GM20000 (cell line): ENCODE measurements around the gene INAFM2.

Experiments used
- DNase-seq: peaks from one replicate; pipeline ENCODE4 v3.0.0; 2012; ENCODE audit warnings: low spot score
- TF ChIP-seq, protein P1 (sequence below): IDR thresholded peaks from 2 replicates; pipeline ENCODE4 v1.5.1; 2012; ENCODE audit warnings: mild to moderate bottlenecking, control low read depth; ENCODE audit errors: extremely low read depth, missing control alignments

The INAFM2 gene

GRCh38 chr15:40289140-40289775 is 34.2 kb upstream of the INAFM2 start:
- TF ChIP-seq, protein P1, sequence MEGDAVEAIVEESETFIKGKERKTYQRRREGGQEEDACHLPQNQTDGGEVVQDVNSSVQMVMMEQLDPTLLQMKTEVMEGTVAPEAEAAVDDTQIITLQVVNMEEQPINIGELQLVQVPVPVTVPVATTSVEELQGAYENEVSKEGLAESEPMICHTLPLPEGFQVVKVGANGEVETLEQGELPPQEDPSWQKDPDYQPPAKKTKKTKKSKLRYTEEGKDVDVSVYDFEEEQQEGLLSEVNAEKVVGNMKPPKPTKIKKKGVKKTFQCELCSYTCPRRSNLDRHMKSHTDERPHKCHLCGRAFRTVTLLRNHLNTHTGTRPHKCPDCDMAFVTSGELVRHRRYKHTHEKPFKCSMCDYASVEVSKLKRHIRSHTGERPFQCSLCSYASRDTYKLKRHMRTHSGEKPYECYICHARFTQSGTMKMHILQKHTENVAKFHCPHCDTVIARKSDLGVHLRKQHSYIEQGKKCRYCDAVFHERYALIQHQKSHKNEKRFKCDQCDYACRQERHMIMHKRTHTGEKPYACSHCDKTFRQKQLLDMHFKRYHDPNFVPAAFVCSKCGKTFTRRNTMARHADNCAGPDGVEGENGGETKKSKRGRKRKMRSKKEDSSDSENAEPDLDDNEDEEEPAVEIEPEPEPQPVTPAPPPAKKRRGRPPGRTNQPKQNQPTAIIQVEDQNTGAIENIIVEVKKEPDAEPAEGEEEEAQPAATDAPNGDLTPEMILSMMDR = no peak
- no peak for DNase-seq

GRCh38 chr15:40290545-40290917 is 33.0 kb upstream of the INAFM2 start:
- TF ChIP-seq, protein P1 = no peak
- DNase-seq = no peak

DNA sequence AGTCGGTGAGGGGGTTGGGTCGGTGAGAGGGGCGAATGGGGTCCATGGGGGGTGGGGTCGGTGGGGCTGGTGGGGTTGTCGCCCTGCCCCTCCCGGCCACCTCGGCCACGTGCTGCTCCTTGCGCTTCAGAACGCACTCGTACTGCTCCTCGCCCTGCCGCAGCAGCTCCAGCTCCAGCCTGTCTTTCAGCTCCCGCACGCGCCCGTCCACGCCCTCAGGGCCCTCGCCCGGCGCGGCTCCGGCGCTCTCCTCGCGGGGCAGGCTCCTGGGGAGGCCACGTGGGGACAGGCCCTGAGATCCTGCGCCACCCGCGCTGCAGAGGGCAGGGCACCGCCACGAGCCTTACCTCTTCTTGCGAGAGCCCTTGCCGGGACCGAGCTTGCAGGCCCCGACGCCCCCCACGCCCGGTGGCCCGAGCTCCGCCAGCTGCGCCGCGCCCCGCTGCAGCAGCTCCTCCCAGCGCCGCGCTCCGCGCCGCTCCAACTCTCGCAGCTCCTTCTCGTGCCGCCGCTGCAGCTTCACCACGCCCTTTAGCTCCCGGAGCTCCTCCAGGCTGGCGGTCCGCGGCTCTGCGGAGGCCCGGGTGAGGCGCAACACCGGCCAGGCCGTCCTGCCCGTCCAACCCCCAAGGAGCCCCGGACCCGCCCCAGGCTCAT is 32.4 kb upstream of the INAFM2 start:
- TF ChIP-seq, protein P1 = no peak
- no peak for DNase-seq

- TF ChIP-seq, protein P1 = no peak
- DNase-seq = no peak
Measured at GRCh38 chr15:40292246-40292645, 31.2 kb upstream of the INAFM2 start.

DNA sequence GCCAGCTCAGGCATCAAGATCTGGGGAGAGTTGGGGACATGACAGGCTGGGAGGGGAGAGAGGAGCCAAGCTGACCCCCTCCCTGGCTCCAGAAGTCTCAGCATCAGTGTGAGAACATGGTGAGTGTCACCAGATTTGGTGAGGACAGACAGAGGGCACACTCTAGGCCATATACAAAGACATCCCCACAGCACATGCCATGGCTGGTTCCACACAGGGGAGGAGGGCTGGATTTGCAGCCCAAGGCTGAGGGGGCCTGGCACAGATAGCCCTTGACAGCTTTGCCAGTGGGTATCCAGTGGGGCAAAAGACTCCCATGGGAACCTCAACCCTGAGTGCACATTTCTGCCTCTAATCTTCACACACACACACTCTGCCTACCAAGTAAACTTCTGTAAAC is 30.5 kb upstream of the INAFM2 start:
- TF ChIP-seq, protein P1 = no peak
- peak; percentile 12 for DNase-seq

- TF ChIP-seq, protein P1 = no peak
- DNase-seq = no peak
Measured at GRCh38 chr15:40293905-40294895, 29.3 kb upstream of the INAFM2 start.

- TF ChIP-seq, protein P1 = no peak
- peak; percentile 15 for DNase-seq
Measured at GRCh38 chr15:40295297-40295696, 28.2 kb upstream of the INAFM2 start.
